GM12892 (cell line): Measurements from ENCODE around the gene TICRR.

Experiments used
- DNase-seq: peaks from one replicate; pipeline ENCODE4 v3.0.0; 2011; ENCODE audit not compliant: insufficient read length
- FAIRE-seq: peaks from 2 replicates; lab custom pipeline; 2011; peaks lifted over from hg19 to GRCh38; lab: Jason Lieb, UNC
- POLR2A ChIP-seq: IDR thresholded peaks from 2 replicates; pipeline ENCODE4 v1.6.1; 2011; ENCODE audit warnings: low read depth, low read length, control low read depth
- POLR2AphosphoS5 ChIP-seq: IDR thresholded peaks from 2 replicates; pipeline ENCODE4 v1.6.1; 2011; ENCODE audit warnings: low read depth, low read length, control low read depth
- TAF1 ChIP-seq: IDR thresholded peaks from 2 replicates; pipeline ENCODE4 v1.6.1; 2011; ENCODE audit warnings: low read depth, mild to moderate bottlenecking, control low read depth, low read length, borderline replicate concordance

TICRR gene

GRCh38 chr15:89670971-89671560 is 95.8 kb downstream of the TICRR start:
- no peak for FAIRE-seq
- TF ChIP-seq TAF1 = no peak
- TF ChIP-seq POLR2A = no peak
- TF ChIP-seq POLR2AphosphoS5 = no peak
- no peak for DNase-seq

GRCh38 chr15:89671687-89672086 is 96.4 kb downstream of the TICRR start:
- TF ChIP-seq POLR2AphosphoS5 (no peak), POLR2A (no peak)
- FAIRE-seq (no peak), DNase-seq (no peak)

GRCh38 chr15:89672221-89673164 is 97.2 kb downstream of the TICRR start:
- no peak for FAIRE-seq
- TF ChIP-seq POLR2A (no peak), TAF1 (no peak), POLR2AphosphoS5 (no peak)
- DNase-seq = no peak

- DNase-seq (no peak), FAIRE-seq (peak; percentile 74)
- TF ChIP-seq TAF1 (no peak), POLR2AphosphoS5 (no peak), POLR2A (no peak)
Measured at GRCh38 chr15:89673165-89673512, 97.9 kb downstream of the TICRR start.

GRCh38 chr15:89674526-89674925 is 99.3 kb downstream of the TICRR start:
- FAIRE-seq (no peak), DNase-seq (no peak)
- no peak for TF ChIP-seq TAF1
- no peak for TF ChIP-seq POLR2AphosphoS5
- TF ChIP-seq POLR2A = no peak

- TF ChIP-seq TAF1 (no peak), POLR2A (no peak), POLR2AphosphoS5 (no peak)
- no peak for FAIRE-seq
- no peak for DNase-seq
Measured at GRCh38 chr15:89675606-89676005, 100.3 kb downstream of the TICRR start.

GRCh38 chr15:89677381-89677780 is 102.1 kb downstream of the TICRR start:
- DNase-seq (no peak), FAIRE-seq (no peak)

More at GRCh38 chr15:89677381-89677780, 102.1 kb downstream of the TICRR start:
- TF ChIP-seq POLR2A = no peak
- TF ChIP-seq TAF1 = no peak
- TF ChIP-seq POLR2AphosphoS5 = no peak
